ENCODE measurements around the gene ATP8A2.

- no peak for TF ChIP-seq CTCF (IDR thresholded peaks at IDR 0.05)
- TF ChIP-seq POLR2A (IDR thresholded peaks at IDR 0.05): no peak
Observed at GRCh38 chr13:25811506-25811905, 439.7 kb downstream of the ATP8A2 start.

All from heart left ventricle (tissue), 13 donors.